K562 (cell line): ENCODE measurements around the gene CCNYL1. TPM values are rescaled to one million over a fixed set of nuclear protein-coding genes. Genes with fewer than 3 reads are reported as not detected.
A peak's percentile ranks its signal among the peaks of the same experiment; 100 is the strongest.

ENCODE experiments used
- C11orf30 ChIP-seq: fragments of 450-650 bp; IDR thresholded peaks from 2 replicates; pipeline ENCODE4 v1.6.1; 2016; ENCODE audit warnings: low read depth, mild to moderate bottlenecking
- CHD2 ChIP-seq: IDR thresholded peaks from 2 replicates; pipeline ENCODE4 v1.6.1; 2011; ENCODE audit warnings: low read depth, low read length
- DPF2 ChIP-seq: fragments of 450-650 bp; IDR thresholded peaks from 2 replicates; pipeline ENCODE4 v1.6.1; 2016
- HDAC2 ChIP-seq: fragments of 450-650 bp; IDR thresholded peaks from 2 replicates; pipeline ENCODE4 v1.6.1; 2016; ENCODE audit warnings: mild to moderate bottlenecking
- HMG20A ChIP-seq: fragments of 450-650 bp; formaldehyde crosslinking; conservative IDR thresholded peaks from 2 replicates; pipeline ENCODE4 v1.4.0; 2020; ENCODE audit warnings: mild to moderate bottlenecking, mixed read lengths
- MBD1 ChIP-seq: fragments of 250-450 bp; sonication (Bioruptor Pico); IDR thresholded peaks from 2 replicates; pipeline ENCODE4 v1.8.0; 2022; ENCODE audit warnings: inconsistent platforms
- MTF1 ChIP-seq: fragments of 250-450 bp; sonication (Bioruptor Pico); IDR thresholded peaks from 2 replicates; pipeline ENCODE4 v1.9.0; 2021; ENCODE audit warnings: moderate library complexity, mild to moderate bottlenecking, inconsistent platforms, borderline replicate concordance
- NCOA1 ChIP-seq: fragments of 450-650 bp; IDR thresholded peaks from 2 replicates; pipeline ENCODE4 v1.6.1; 2016; ENCODE audit warnings: low read depth
- NEUROD1 ChIP-seq: fragments of 150-350 bp; IDR thresholded peaks from 2 replicates; pipeline ENCODE4 v1.6.1; 2014; ENCODE audit warnings: borderline replicate concordance, low read length, low read depth; ENCODE audit not compliant: partially characterized antibody
- PBX2 ChIP-seq, 2 experiments: IDR thresholded peaks in 1 of 2; conservative IDR thresholded peaks in 1 of 2; 2 replicates each; pipeline ENCODE4 v1.6.1; 2016; ENCODE audit warnings: low read depth in 2 of 2, mild to moderate bottlenecking in 1 of 2, missing compliant biosample characterization in 1 of 2, missing genetic modification characterization in 1 of 2, moderate library complexity in 1 of 2
- POLR2G ChIP-seq: fragments of 200-400 bp; formaldehyde crosslinking; IDR thresholded peaks from 2 replicates; pipeline ENCODE4 v1.6.1; 2017; ENCODE audit warnings: low read depth, mild to moderate bottlenecking, antibody characterized with exemption, low read length, moderate library complexity
- SMARCB1 ChIP-seq: IDR thresholded peaks from 2 replicates; pipeline ENCODE4 v1.6.1; 2011; ENCODE audit warnings: improper control_type of control experiment, low read depth; ENCODE audit not compliant: insufficient read length
- SRSF3 ChIP-seq: fragments of 200-400 bp; formaldehyde crosslinking; IDR thresholded peaks from 2 replicates; pipeline ENCODE4 v1.6.1; 2016; ENCODE audit warnings: mild to moderate bottlenecking, low read length, moderate library complexity; ENCODE audit not compliant: insufficient read depth
- TEAD2 ChIP-seq: fragments of 450-650 bp; IDR thresholded peaks from 2 replicates; pipeline ENCODE4 v1.6.1; 2016; ENCODE audit warnings: missing genetic modification characterization, control low read depth, missing compliant biosample characterization
- XRCC5 ChIP-seq: fragments of 200-400 bp; formaldehyde crosslinking; IDR thresholded peaks from 2 replicates; pipeline ENCODE4 v1.6.1; 2017; ENCODE audit warnings: low read depth, mild to moderate bottlenecking, low read length
- ZFP36 ChIP-seq: fragments of 150-350 bp; IDR thresholded peaks from 2 replicates; pipeline ENCODE4 v1.6.1; 2018; ENCODE audit warnings: low read length, low read depth; ENCODE audit not compliant: partially characterized antibody
- ZNF232 ChIP-seq: sonication (generic); formaldehyde crosslinking; IDR thresholded peaks from 2 replicates; pipeline ENCODE4 v1.8.0; 2022; ENCODE audit warnings: mild to moderate bottlenecking, missing genetic modification reagents
- ZNF282 ChIP-seq: sonication (generic); formaldehyde crosslinking; IDR thresholded peaks from 2 replicates; pipeline ENCODE4 v1.8.1; 2023; ENCODE audit warnings: missing genetic modification reagents
- ZNF592 ChIP-seq: fragments of 450-650 bp; IDR thresholded peaks from 2 replicates; pipeline ENCODE4 v1.6.1; 2017; ENCODE audit warnings: antibody characterized with exemption, mild to moderate bottlenecking
- ZNF717 ChIP-seq: fragments of 250-450 bp; sonication (Bioruptor Pico); IDR thresholded peaks from 2 replicates; pipeline ENCODE4 v1.5.0; 2021
- polyA plus RNA-seq, 8 experiments: library from polyadenylated mRNA; depleted of rRNA in 4 of 8; stranded (reverse) in 5 of 8; unstranded in 3 of 8; fragments of >200 nt; fragmentation: Nextera tagmentation in 2 of 8; fragmentation: Illumina TruSeq in 1 of 8; extraction: Ambion mirVana in 2 of 8; extraction: Trizol in 1 of 8; gene quantifications; 2 replicates each; pipeline versions ENCODE4 v1.2.1 to v1.2.3, GENCODE V29; 2011 to 2014; ENCODE audit warnings: inconsistent platforms in 1 of 8, missing spikeins in 1 of 8
- total RNA-seq, 7 experiments: library from RNA; depleted of rRNA in 6 of 7; stranded (reverse); fragments of >200 nt in 6 of 7; fragmentation: Illumina TruSeq in 2 of 7; extraction: Trizol in 2 of 7; gene quantifications; 2 replicates each; pipeline versions ENCODE4 v1.2.1 to v1.2.3, GENCODE V29; 2011 to 2021; ENCODE audit warnings: low replicate concordance in 1 of 7

The CCNYL1 gene
- total and polyA plus RNA-seq, 9 of the 15 experiments (the other 6 are each of a cell fraction or from before 2014, with no cell fraction given) = 1.9 to 7.5 (median 4.7) TPM

GRCh38 chr2:207772081-207772843, 60.8 kb downstream of the CCNYL1 start (continued):
- TF ChIP-seq ZNF592 (peak; percentile 100), ZNF282 (CRISPR knock-in tag) (no peak), POLR2G (peak; percentile 64), SMARCB1 (no peak), DPF2 (no peak), HDAC2 (no peak), C11orf30 (no peak), MBD1 (CRISPR knock-in tag) (peak; percentile 98), SRSF3 (no peak), ZNF717 (peak; percentile 96), ZFP36 (peak; percentile 57), NCOA1 (no peak), ZNF232 (CRISPR knock-in tag) (no peak), HMG20A (peak; percentile 96), NEUROD1 (peak; percentile 41), TEAD2 (peak; percentile 99), MTF1 (CRISPR knock-in tag) (peak; percentile 98), XRCC5 (no peak), PBX2 (CRISPR knock-in tag; IDR thresholded peaks at IDR 0.05; ENCODE audit: low read depth) (no peak), PBX2 (tag; conservative IDR thresholded peaks at IDR 0.05; ENCODE audit: low read depth) (peak; percentile 94), CHD2 (no peak)
